GOT3 (cell line): Measurements from ENCODE around the gene CFDP1.
"Not testable (repeated sequence)": the region's sequence is repeated elsewhere in the genome, so short reads cannot be mapped to it uniquely, and the experiment has no call there.

Experiments used
- DNase-seq: peaks from one replicate; lab custom pipeline; 2025; ENCODE audit warnings: mixed read lengths; lab: John Stamatoyannopoulos, UW

CFDP1 gene

GRCh38 chr16:75293173-75293572 is 140.1 kb downstream of the CFDP1 start:
- DNase-seq: no peak

GRCh38 chr16:75292691-75293090 is 140.6 kb downstream of the CFDP1 start:
- DNase-seq: no peak

GRCh38 chr16:75289189-75289588 is 144.1 kb downstream of the CFDP1 start:
- DNase-seq: no peak

- DNase-seq: no peak
Measured at GRCh38 chr16:75288596-75289120, 144.6 kb downstream of the CFDP1 start.

- DNase-seq: no peak
Measured at GRCh38 chr16:75288181-75288580, 145.1 kb downstream of the CFDP1 start.

GRCh38 chr16:75287708-75288107 is 145.6 kb downstream of the CFDP1 start:
- DNase-seq: no peak

- DNase-seq: no peak
Measured at GRCh38 chr16:75286389-75286788, 146.9 kb downstream of the CFDP1 start.

- DNase-seq: no peak
Measured at GRCh38 chr16:75282466-75283281, 150.6 kb downstream of the CFDP1 start.

- no peak for DNase-seq
Measured at GRCh38 chr16:75281826-75282225, 151.5 kb downstream of the CFDP1 start.

GRCh38 chr16:75281009-75281408 is 152.3 kb downstream of the CFDP1 start:
- not testable (repeated sequence) for DNase-seq

GRCh38 chr16:75280331-75280804 is 152.9 kb downstream of the CFDP1 start:
- DNase-seq: no peak

GRCh38 chr16:75279305-75279704 is 154.0 kb downstream of the CFDP1 start:
- DNase-seq: no peak

- DNase-seq: no peak
Measured at GRCh38 chr16:75273054-75273925, 160.0 kb downstream of the CFDP1 start.

- not testable (repeated sequence) for DNase-seq
Measured at GRCh38 chr16:75272629-75273028, 160.7 kb downstream of the CFDP1 start.

GRCh38 chr16:75272097-75272551 is 161.2 kb downstream of the CFDP1 start:
- DNase-seq: no peak

- DNase-seq: no peak
Measured at GRCh38 chr16:75271441-75272096, 161.7 kb downstream of the CFDP1 start.

- not testable (repeated sequence) for DNase-seq
Measured at GRCh38 chr16:75269358-75269757, 163.9 kb downstream of the CFDP1 start.

- DNase-seq: no peak
Measured at GRCh38 chr16:75267631-75268264, 165.6 kb downstream of the CFDP1 start.

- no peak for DNase-seq
Measured at GRCh38 chr16:75266738-75267630, 166.3 kb downstream of the CFDP1 start.
